GM23248 (cell line): ENCODE data around the gene SPG21.

ENCODE experiments used
- EZH2 ChIP-seq: fragments of 200-600 bp; sonication (generic); IDR thresholded peaks from 2 replicates; pipeline ENCODE4 v1.6.1; 2018; ENCODE audit warnings: antibody characterized with exemption, mild to moderate bottlenecking; ENCODE audit not compliant: insufficient read depth, poor library complexity, severe bottlenecking
- EZH2phosphoT487 ChIP-seq: fragments of 200-600 bp; sonication (generic); IDR thresholded peaks from 2 replicates; pipeline ENCODE4 v1.6.1; 2018; ENCODE audit warnings: antibody characterized with exemption, moderate library complexity, mild to moderate bottlenecking, low read depth; ENCODE audit not compliant: insufficient read depth

DNA sequence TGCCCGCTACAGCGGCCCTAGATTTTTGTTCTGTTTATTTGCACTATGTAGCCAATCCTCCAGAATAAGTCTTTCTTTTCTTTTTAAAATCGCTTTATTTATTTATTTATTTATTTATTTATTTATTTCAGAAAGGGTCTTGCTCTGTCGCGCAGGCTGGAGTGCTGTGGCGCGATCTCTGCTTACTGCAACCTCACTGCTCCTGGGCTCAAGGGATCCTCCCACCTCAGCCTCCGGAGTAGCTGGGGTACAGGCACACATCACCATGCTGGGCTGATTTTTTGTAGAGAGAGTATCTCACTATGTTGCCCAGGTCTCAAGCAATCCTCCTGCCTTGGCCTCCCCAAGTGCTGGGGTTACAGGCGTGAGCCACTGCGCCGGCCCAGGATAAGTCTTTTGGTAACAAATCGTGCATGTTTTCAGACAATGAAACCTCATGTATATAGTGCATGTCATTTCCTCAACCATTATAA is 40.1 kb upstream of the SPG21 start:
- TF ChIP-seq EZH2phosphoT487 (no peak), EZH2 (no peak)
